AG08396 (cell line): ENCODE results near the gene CYTH2.

Experiments
- DNase-seq: peaks from one replicate; pipeline ENCODE4 v3.0.0; 2012; ENCODE audit warnings: low spot score, mixed read lengths

The CYTH2 gene

GRCh38 chr19:48495396-48495795, 26.2 kb downstream of the CYTH2 start:
- no peak for DNase-seq

GRCh38 chr19:48496959-48497727, 28.0 kb downstream of the CYTH2 start:
- DNase-seq, result no peak

- no peak for DNase-seq
Measured at GRCh38 chr19:48497728-48498594, 28.8 kb downstream of the CYTH2 start.

- DNase-seq, result no peak
Measured at GRCh38 chr19:48498595-48499311, 29.6 kb downstream of the CYTH2 start.

GRCh38 chr19:48499316-48500090, 30.3 kb downstream of the CYTH2 start:
- DNase-seq, result no peak

- no peak for DNase-seq
Measured at GRCh38 chr19:48500830-48501493, 31.8 kb downstream of the CYTH2 start.

GRCh38 chr19:48501494-48502349, 32.6 kb downstream of the CYTH2 start:
- DNase-seq, result no peak

GRCh38 chr19:48502350-48503018, 33.3 kb downstream of the CYTH2 start:
- no peak for DNase-seq

GRCh38 chr19:48506138-48506733, 37.1 kb downstream of the CYTH2 start:
- DNase-seq, result peak; percentile 72

- no peak for DNase-seq
Measured at GRCh38 chr19:48507911-48508439, 38.8 kb downstream of the CYTH2 start.

GRCh38 chr19:48508729-48509411, 39.7 kb downstream of the CYTH2 start:
- no peak for DNase-seq

- DNase-seq, result no peak
Measured at GRCh38 chr19:48509467-48510194, 40.5 kb downstream of the CYTH2 start.

GRCh38 chr19:48510421-48511268, 41.5 kb downstream of the CYTH2 start:
- peak; percentile 76 for DNase-seq

- peak; percentile 13 for DNase-seq
Measured at GRCh38 chr19:48511321-48511731, 42.2 kb downstream of the CYTH2 start.

GRCh38 chr19:48511800-48512503, 42.8 kb downstream of the CYTH2 start, which contains the start of gene LMTK3:
TSS of gene LMTK3 (minus strand) at chr19:48511835. CDS start at chr19:48511576, 259 bp downstream.
- DNase-seq, result peak; percentile 69
